NCI-H526 treated with DMSO at 0.1 percent for 48 hours (cell line): ENCODE data around the gene ZNF609.
"Not testable (repeated sequence)": the region's sequence is repeated elsewhere in the genome, so short reads cannot be mapped to it uniquely, and the experiment has no call there.

ENCODE experiments used
- DNase-seq: peaks from one replicate; lab custom pipeline; 2025; lab: John Stamatoyannopoulos, UW

Gene ZNF609

DNA sequence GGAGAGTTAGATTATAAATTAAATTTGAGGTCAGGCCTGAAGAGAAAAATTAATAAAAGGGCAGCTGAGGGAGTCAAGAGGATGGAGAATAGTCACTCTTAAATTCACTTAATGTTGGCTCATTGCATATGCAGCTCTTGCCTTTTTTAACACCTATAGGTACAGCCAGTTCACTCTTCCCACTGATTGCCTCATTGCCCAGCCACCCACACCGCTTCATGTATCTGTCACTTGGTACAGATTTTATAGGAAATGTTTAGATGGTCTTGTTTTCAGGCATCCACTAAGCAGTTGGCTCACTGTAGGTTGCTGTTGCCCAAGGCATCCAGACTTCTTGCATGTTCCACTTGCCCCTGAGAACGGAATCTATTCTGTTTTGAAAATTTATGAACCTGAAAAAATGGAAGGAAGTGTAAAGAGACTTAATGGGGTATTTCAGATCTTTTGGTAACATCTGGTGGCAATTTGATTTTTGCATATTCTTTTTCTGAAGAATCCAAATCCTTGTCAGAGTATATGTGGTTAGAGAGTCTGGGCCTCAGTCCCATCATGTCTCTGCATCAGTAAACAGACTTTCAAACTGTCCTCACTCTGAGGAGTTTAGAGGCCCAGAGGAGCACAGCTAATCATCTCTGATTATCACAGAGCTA is 163.1 kb downstream of the ZNF609 start:
- DNase-seq: no peak

DNA sequence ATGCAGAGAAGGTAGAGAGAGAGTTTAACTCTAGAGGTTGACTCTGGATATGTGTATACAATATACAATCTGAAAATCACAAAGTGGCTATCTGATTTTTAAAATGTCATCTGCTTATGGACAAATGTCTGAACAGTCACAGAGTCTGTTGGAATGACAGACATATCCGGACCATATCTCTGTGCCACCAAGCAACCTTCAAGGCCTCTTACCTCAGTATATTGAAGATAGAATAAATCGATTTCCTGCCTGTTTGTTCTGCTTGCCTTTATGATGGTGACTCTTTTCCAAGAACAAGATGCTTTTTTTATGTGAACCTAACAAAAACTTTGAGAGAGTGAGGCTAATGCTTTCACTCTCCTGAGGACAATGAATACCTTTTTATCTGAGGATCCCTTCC is 163.9 kb downstream of the ZNF609 start:
- no peak for DNase-seq

DNA sequence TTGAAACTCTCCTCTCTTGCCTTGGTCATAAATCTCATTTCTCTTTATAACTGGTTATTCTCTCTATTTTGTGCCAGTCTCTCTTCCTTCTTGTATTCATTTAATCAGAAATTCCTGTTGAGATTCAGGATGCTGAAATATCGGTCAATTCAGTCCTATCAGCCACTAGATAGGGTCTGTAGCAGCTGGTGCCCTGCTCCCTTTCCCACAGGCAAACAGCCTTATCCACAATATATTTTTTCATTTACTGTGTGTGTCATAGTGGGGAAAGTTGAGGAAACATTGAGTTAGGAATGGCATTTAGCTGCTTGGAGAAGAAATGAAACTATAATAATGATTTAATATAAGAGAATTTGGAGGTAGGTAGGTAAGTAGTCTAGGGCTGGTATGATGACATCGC is 168.7 kb downstream of the ZNF609 start:
- DNase-seq: no peak

DNA sequence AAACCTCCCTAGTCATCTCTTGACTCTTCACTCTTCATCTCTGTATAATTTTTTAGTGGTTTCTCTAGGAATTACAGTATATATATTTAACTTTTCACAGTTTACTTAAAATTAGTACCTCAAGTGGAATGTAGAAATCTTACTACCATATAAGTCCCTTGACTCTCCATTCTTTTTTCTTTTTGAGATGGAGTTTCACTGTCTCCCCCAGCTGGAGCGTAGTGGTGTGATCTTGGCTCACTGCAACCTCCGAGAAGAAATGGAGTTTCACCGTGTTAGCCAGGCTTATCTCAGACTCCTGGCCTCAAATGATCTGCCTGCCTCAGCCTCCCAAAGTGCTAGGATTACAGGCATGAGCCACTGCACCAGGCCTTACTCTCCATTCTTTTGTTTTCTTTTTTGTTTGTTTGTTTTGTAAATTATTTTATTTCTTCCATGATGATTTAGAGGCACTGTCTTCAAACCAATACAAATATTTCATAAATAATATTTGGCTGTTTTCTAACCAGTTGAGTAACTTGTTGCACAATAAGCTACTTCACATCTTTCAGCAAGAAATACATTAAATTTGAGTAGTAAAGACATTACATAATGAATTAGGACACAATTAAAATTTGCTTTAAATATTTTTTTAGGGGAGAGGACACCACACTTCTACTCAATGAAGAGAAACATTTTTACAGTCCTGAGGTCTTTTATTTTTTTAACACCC is 170.2 kb downstream of the ZNF609 start:
- no peak for DNase-seq

DNA sequence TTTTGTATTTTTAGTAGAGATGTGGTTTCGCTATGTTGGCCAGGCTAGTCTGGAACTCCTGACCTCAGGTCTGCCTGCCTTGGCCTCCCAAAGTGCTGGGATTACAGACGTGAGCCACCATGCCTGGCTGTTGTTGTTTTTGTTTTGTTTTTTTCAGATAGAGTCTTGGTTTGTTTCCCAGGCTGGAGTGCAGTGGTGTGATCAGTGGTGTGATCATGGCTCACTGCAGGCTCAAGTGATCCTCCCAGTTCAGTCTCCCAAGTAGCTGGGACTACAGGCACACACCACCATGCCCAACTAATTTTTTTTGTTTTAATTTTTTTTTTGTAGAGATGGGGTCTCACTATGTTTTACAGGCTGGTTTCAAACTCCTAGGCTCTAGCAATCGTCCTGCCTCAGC is 172.3 kb downstream of the ZNF609 start:
- not testable (repeated sequence) for DNase-seq

DNA sequence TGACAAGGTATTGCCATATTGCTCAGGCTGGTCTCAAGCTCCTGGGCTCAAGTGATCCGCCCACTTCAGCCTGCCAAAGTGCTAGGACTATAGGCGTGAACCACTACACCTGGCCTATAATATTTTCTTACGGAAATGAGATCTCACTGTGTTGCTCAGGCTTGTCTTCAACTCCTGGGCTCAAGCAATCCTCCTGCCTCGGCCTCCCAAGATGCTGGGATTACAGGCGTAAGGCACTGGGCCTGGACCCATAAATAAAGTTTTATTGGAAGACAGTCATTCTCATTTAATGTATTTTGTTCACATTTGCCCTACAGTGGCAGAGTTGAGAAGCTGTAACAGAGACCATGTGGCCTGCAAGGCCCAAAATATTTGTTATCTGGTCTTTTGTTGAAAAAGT is 173.0 kb downstream of the ZNF609 start:
- no peak for DNase-seq

DNA sequence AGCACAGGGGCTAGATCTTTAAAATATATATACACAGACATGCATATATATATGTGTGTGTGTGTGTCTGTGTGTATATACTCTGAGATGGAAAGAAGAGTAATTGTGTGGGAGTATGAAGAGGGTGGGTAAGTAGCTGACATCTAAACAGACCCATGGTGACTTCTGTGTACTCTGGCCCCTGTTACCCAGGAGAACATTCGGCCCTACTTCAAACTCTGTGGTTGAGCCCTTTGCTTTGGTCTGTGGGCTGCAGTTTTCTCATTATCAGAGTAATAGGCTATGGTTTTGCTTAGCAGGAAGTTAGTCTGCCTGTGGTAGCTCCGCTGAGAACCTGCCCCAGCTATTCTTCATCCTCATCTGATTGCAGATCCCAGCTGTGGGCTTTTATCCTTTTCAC is 173.6 kb downstream of the ZNF609 start:
- DNase-seq: peak; percentile 45

DNA sequence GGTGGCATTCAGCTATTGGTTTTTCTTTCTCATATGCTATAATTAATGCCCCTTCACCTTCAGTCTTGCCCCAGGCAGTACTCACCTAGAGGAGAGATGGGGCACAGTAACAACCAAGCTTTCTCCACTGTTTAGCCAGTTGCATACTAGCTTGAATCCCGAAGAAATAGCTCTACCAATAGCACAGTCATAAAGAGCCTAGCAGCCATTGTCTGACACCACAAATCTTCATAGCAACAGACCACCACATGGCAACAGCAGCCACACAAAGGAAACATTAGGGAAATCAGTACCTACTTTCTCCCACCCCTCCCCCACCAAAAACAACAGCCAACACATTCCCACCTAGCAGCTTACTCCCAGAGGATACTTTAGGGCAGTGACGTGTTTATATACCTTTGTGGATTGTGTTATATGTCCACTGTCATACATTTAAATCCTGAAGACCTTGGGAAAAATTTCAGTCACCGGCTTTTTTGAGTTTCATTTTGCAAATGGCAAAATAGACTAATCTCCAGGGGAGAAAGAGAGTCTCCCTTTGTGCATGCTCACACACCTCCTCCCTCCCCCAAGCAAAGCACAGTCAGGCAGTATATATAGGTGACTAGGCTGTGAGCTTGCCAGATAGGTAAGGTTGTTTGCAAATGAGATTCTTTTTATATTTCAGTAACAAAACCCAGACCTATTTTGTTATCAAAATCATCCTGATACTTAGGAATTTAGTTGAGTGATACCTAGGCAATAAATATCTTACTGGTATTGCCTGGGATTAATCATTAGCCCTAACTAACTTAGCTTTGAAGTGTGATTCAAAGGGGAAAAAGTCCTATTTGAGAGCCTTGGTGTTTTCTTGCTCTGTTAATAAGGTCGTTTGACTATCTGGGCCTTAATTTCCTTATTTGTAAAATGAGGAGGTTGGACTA is 174.5 kb downstream of the ZNF609 start:
- peak; percentile 97 for DNase-seq

DNA sequence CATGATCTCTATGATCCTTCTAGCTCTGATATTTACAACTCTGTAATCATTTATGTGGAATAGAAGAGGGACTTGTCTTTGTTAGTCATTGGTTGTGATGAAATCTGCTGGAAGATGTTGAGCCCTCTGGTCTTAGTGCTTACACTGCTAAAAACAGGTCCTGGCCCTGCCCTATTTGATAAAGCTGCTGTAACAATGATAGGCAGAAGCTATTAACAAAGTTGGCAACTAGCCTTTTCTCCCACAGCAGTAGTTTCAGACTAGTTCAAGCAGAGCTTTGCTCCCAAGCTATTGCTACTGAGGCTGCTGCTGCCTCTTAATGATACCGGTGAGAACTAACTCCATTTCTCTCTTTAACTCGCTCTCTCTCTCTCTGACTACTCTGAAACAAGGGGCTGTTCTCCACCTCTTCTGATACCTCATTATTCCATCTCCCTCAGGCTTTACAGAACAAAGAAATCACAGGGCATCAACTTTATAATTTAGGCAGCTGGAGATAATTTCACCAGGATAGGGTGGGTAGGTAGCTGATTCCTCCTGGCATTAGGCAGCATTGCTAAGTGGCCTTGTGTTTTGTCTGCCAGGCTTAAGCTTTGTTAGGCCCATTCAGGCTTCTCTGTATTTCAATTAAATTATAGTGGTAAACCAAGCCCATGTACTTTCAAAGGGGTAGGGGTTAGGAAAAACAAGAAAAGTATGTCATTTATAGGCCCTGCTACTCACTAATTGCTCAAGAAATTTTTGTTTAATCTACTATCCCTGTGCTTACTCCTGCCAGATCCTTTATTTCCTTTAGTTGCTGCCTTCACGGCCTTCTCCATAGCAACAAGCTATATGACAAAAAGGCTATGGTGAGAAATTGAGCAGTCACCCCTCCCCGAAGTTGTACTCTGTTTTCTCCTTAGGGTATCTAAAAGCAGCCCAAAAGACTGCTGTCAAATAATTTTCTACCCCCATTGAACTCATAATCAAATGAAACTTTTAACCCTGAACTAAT is 175.4 kb downstream of the ZNF609 start:
- no peak for DNase-seq

DNA sequence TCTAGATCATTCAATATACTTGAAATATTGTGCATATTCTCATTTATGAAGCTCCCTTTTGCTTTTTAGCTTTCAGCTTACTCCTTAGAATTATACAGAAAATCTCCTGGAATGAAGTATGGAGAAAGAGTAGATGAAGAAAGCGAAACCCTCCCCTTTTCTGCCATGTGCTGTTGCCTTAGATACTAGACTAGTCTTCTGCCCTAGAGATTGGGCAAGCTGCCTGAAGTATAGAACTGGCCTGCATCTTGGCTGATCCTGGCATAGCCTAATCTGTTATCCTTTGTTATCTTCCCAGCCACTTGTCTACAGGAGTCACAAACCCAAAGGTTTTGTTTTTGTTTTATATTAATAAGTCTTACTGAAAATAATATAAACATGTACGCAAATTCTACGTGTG is 176.2 kb downstream of the ZNF609 start:
- no peak for DNase-seq

DNA sequence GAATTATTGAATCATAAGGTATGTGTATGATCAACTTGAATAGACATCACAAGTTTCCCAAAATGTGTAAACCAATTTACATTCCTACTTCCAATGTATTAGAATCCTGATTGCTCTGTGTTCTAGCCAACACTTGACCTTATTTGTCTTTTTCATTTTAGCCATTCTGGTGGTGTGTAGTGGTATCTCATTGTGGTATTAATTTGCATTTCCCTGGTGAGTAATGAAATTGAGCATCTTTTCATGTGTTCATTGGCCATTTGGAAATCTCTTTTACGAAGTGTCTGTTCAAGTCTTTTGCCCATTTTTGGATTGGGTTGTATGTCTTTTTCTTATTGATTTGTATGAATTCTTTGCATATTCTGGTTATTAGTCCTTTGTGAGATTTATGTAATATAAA is 177.0 kb downstream of the ZNF609 start:
- no peak for DNase-seq

DNA sequence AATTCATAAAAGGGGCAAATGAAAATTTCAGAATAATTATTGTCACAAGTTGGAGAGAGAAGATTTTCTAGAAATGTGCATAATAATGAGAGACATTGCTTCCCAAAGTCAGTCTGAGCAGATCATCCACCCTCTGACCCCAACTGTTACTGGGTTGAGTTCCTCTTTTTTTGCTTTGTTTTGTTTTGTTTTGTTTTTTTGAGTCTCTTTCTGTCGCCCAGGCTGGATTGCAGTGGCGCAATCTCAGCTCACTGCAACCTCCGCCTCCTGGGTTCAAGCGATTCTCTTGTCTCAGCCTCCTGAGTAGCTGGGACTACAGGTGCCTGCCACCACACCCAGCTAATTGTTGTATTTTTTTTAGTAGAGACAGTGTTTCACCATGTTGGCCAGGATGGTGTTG is 179.4 kb downstream of the ZNF609 start:
- DNase-seq: not testable (repeated sequence)

DNA sequence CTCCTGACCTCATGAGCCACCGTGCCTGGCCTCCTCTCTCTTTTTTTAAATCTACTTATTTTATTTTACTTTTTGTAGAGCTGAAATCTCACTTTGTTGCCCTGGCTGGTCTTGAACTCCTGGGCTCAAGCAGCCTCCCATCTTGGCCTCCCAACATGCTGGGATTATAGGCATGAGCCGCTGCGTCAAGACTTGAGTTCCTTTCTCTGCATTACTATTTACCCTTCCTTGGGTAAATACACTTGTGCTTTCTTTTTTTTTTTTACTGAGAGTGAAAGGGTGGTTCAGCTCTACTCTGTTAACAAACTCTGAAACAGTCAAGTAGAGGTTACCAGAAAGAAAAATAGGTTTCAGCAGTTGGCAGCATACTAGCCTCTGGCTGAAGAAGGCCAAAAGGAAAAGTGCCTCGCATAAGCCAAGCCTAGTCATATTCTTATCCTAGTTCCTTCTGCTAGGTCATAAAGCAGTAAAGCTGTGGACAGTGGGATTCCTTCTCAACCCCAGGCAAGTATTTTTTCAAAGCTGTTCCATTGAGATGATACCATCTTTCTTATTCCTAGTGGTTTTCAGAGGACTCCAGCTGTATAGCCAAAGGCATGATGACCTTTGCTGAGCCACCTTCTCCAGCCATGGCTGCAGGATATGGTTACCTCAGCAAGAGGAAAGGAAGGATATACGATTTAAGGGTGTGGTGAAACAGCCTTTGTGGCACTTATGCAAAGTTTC is 179.9 kb downstream of the ZNF609 start:
- no peak for DNase-seq

DNA sequence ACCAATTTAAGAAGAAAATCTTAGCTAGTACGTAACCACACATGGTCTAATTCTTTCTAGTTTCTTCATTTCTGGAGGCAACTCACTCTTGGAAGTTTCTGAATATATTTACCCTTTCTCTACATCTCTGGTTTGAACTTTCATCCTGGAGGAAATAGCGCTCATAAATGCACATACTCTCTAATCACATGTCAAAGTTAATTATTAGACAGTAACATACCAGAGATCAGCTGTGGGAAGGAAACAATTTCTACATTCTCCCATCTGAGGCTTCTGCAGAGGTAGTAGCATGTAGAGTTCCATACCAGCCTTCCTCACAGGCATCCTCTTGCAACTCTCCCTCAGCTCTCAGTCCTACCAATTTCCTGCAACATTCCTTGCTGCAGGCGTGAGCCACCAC is 182.5 kb downstream of the ZNF609 start:
- no peak for DNase-seq

DNA sequence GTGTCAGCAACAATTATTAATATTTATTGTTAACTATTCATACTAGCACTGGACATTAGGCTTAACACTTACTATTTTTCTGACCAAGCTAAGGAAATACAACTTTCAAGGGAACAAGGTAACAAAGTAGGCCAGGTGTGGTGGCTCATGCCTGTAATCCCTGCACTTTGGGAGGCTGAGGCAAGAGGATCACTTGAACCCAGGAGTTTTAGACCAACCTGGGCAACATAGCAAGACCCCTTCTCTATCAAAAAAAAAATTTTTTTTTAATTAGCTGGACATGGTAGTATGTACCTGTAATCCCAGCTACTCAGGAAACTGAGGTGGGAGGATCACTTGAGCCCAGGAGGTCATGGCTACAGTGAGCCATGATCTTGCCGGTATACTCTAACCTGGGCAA is 183.3 kb downstream of the ZNF609 start:
- no peak for DNase-seq

DNA sequence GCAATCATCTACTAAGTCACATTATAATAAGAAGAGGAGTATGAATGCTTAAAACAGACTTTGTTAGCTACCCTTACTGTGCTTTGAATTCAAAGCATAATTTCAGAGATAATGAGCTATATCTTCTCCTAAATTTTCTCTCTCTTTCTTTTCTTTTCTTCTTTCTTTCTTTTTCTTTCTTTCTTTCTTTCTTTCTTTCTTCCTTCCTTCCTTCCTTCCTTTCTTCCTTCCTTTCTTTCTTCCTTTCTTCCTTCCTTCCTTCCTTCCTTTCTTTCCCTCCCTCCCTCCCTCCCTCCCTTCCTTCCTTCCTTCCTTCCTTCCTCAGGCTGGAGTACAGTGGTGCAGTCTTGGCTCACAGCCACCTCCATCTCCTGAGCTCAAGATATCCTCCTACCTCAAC is 184.4 kb downstream of the ZNF609 start:
- not testable (repeated sequence) for DNase-seq

DNA sequence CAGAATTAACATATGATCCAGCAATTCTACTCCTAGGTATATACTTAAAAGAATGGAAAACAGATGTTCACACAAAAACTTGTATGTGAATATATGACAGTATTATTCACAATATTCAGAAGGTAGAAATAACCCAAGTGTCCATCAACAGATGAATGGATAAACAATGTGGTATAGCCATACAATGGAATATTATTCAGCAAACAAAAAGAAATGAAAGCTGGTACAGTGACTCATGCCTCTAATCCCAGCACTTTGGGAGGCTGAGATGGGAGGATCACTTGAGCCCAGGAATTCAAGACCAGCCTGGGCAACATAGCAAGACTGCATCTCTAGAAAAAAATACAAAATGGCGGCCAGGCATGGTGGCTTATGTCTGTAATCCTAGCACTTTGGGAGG is 185.6 kb downstream of the ZNF609 start:
- no peak for DNase-seq

DNA sequence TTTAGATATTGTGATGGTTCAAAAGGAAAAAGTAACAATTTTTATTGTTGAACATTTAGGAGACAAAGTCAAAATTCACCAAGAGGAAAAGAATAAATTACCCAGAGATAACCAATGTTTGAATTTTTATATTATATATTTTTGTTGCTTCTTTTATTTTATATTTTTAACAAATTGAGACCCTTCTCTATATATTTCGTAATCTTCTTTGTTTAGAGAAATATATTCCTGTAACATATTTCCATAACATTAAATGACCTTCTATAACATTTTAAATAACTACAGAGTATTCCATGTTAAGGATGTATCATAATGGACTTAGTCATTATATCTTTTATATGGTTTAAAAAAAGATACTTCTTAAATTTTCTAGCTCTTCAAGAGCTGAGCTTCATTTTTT is 187.0 kb downstream of the ZNF609 start:
- DNase-seq: no peak

DNA sequence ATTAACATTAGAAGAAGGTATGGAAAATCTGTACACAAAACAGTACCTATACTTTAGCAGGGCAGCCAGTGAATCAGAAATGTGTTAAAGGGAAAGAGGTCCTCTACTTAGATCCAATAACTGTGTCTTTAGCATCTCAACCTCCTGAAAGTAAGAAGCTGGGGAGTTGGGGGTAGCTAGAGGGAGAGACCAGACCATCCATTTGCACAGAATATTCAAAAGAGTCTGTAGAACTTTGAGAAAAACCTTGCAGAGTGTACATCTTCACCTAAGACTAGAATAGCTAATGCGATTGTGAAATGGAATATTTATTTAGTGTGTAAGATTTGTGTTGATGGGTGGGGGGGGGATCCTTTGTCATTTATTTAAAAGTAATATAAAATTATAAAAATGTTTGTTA is 190.2 kb downstream of the ZNF609 start:
- no peak for DNase-seq

DNA sequence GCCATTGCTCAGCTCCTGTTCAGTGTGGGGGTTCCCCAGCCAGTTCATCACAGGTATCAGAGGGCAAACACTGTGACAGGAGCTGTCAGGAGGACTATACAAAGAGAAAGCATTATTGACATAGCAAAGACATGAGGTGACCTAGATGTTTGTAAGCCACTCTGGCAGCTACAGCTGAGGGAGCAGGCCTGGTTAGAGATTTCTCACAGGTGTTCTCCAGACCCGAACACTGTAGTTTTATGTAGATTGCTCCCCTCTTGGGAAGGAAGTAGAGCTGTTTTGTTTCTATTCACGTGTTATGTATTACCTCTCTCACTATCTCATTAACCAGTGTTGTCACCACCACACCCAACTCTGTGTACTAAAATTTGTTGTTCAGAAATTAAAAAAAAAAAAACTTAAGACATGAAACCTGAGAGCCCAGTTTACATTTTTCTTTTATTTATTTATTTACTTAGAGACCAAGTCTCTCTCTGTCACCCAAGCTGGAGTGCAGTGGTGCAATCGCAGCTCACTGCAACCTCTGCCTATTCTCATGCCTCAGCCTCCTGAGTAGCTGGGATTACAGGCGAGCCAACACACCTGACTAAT is 191.3 kb downstream of the ZNF609 start:
- DNase-seq: peak; percentile 39

DNA sequence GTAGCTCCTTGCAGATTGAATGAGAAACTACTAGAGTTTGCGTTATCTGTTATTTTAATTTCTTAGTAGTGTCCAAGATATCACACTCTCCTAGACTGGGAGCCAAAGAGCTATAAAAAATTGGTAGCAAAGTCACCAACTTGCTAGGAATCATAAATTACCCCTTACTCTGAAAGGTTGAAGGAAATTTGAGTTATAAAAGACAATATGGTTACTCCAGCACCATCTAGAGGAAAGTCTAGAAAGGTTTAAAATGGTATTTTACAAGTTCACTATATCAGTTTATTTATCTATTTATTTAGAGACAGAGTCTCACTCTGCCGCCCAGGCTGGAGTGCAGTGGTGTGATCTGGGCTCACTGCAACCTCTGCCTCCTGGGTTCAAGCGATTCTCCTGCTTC is 193.4 kb downstream of the ZNF609 start:
- peak; percentile 13 for DNase-seq
